A673 (cell line): ENCODE results near the gene MRPL14.

Source experiments
- CTCF ChIP-seq: fragments of 300-800, 200-600 bp; sonication (generic); conservative IDR thresholded peaks from 2 replicates; pipeline ENCODE4 v1.5.1; 2017; ENCODE audit warnings: low read depth, mild to moderate bottlenecking, antibody characterized with exemption, low read length, moderate library complexity, mixed read lengths
- EZH2 ChIP-seq: fragments of 200-600 bp; sonication (generic); IDR thresholded peaks from 2 replicates; pipeline ENCODE4 v1.6.1; 2017; ENCODE audit warnings: borderline replicate concordance, low read depth, mild to moderate bottlenecking, mixed read lengths, antibody characterized with exemption, low read length; ENCODE audit not compliant: poor library complexity, severe bottlenecking

GRCh38 chr6:44076356-44077213 is 50.7 kb downstream of the MRPL14 start:
- TF ChIP-seq CTCF: no peak
- no peak for TF ChIP-seq EZH2
